GM21423 (cell line): ENCODE results near the gene GNPTG.
A peak's percentile ranks its signal among the peaks of the same experiment; 100 is the strongest.

Experiments
- ATAC-seq: cut with Tn5 transposase; IDR thresholded peaks from one replicate; pipeline ENCODE4 v1.9.1; 2021; ENCODE audit warnings: mild to moderate bottlenecking, moderate library complexity; ENCODE audit not compliant: unreplicated experiment

The GNPTG gene

DNA sequence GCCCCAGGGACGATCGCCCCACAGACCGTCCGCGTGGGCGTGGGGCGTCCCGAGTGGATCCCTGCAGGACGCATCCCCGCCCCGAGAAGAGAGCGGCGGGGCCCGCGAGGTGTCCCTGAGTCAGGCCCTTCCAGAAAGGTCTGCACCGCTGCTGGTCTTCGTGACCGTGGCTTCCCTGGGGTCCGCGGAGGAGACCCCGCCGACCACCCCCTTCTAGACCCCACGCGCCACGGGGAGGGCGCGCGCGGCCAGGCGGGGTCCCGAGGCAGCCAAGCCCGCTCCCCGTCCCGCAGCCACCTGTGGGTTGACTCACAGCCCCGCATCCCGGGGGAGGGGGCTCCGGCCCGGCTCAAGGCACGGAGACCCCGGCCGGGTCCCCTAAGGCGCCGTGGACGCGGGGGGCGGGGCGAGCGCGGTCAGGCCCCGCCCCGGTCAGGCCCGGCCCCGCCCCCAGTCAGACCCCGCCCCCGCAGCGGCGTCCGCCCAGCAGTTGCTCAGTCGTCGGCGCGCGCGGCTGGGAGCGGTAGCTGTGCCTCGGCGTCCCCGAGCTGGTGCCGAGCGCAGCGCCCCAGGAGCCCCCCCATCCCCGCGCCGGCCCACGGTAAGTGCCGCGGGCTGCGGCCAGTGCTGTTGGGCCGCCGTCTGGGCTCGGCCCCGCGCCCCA, 18.4 kb upstream of the GNPTG start, which contains the start of gene BAIAP3:
BAIAP3 (plus strand) TSS at position 497 of the 664 bp plus-strand sequence. CDS start 4,905 bp downstream, outside the sequence.
- no peak for ATAC-seq

DNA sequence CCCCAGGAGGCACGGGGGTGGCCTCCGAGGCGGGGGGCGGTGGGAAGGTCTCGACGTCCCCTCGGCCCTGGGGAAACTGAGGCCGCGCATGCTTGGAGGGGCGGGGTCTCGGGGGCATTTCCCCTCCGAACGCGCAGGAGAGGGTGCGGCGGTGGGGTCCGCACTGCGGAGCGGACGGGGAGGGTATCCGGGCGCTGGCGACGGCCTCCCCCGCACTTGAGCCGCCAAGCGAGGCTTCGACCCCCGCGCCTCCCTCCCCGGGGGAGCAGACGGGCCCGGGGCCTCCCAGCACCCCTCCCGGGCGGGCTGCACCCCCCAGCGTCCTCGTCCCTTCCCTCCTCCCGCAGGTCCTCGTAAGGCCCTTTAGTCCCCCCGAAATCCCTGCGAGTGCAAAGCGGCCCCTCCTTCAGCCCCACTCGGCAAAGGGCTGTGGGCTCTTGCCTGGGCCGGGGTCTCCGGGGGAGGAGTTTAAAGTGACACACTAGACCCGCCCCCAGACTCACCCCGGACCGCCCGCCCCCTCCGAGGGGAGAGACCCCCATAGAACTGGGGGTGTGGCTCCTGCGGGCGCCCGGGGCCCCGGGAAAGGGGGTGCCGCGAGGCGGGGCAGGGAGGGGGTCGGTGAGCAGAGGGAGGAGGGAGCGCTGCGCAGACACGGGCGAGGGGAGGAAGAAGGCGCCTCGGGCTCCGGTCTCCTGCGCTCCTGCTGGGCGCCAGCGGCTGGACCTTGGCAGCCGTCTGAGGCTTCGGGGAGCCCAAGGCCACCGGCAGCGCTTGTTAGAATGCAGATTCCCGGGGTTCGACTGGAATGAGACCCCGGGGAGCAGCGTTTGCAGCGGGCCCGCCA, 17.7 kb upstream of the GNPTG start:
- ATAC-seq: no peak

DNA sequence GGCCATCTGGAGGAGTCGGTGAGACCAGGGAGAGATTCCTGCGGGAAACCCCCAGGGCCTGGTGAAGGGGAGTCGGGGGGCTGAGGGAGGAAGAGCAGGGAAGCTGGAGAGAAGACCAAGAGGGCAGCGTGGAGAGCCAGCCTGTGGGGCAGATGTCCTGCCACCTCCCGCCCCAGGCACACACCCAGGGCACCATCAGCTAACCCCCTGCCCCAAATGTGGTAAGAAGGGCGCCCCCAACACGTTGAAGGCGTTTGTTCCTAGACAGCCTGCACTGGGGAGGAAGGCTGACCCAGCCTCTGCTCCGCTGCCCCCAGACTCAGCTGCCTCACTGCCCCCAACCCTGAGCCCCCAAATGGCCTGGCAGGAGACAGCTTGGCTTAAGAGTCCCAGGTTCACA, 17.0 kb upstream of the GNPTG start:
- no peak for ATAC-seq

DNA sequence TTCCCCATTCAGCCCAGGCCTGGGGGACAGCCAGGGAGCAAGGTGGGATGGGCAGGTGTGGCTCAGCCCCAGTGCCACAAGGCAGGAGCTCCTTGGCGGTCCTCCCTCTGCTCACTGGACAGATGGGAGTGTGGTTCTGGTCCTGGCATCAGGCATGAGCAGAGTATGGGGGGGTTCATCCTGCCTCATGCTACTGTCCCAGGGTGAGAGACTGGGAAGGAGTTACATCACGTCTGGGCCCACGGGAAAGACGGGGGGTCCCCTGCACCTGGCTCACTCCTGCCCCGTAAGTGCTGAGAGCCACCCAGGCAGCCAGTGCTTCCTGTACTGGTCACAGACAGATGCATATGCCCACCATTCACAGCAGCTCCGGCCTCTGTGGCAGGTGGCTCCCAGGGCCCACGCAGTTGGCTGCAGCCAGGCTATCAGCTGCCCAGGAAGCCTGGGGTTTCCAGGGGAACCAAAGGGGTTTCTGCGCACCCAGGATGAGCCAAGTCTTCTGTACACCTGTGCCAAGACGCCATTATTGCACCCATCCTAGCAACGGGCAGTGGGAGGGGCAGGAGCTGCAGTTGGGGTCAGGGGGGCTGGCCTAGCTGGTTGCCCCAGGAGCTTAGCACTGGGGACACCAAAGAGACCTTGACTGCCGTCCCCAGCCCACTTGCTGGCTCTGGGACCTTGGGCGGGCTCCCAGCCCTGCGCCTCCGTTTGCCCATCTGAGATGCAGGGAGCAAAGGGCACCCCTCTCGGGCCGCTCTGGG, 16.3 kb upstream of the GNPTG start:
- ATAC-seq: no peak

DNA sequence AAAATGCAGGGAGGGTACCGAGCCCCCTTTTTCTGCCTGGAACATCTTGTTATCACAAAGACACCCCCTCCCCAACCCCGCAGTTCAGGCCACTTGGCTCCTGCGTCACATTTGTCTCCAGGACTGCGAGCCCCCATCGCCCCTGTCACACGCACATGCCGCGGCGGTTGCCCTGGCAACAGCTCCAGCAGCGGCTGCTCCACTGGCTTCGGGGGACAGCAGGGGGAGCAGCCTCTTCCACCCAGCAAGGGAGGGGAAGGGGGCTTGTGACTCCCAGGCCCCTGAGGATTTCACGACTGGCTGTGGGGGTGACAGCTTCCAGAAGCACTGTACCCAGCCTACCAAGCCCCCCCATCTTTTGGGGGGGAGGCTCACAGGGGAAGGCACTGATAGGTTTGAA, 15.7 kb upstream of the GNPTG start:
- ATAC-seq: no peak

DNA sequence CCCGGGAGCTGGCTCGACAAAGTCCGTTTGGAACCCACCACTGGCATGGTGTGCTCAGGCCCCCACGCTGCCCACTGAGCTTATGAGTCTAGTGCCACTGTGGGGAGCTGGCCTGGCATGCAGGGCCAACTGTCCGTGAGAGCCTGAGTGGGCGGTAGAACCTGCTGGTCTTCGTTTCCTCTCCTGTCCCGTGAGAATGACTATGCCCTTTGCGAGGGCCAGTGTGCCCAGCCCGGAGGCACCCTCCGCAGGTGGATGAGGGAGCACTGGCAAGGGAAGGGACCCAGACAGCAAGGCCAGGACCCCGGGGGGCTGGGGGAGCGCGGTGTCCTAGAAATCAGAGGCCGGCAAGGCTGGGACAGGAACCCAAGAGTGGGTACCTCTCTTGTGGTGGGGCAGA, 15.1 kb upstream of the GNPTG start:
- ATAC-seq: no peak

DNA sequence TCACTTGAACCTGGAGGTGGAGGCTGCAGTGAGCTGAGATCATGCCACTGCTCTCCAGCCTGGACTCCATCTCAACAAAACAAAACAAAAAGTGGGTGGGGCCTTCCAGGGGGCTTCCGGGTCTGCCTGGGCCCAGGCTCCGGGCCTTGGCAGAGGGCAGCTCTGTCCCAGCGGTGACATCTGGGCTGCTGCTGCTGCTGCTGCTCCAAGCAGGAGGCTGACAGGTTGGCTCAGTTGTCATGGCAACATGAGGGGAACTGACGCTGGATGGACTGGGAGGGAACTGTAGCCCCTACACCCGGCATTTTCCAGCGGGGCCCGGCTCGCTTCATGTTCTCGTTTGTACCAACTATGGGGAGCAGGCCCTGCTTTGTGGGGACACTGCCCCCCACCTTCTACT, 14.2 kb upstream of the GNPTG start:
- ATAC-seq: no peak

DNA sequence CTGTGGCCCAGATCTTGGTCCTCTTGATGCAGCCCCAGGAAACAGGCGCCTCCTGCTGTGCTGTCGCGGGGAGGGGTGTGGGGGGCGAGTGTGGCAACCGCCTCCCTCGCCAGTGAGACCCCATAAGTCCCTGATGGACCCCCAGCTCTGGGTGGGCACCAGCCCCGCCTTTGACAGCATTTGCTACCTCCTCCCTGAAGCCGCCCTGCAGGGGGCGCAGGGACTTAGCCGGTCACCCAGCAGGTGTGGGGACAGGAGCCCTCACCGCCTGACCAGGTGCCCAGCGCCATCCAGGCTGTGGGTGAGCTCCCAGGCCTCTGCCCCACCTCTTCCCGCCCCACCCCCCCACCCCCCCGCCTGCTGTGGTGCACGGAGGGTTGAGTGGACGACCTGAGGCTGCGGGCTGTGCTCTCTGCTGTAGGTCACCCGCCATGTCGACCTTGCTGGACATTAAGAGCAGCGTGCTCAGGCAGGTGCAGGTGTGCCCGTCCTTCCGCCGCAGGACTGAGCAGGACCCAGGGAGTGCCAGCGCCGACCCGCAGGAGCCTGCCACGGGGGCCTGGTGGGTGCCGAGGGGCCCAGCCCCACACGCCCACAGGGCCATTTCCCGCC, 13.5 kb upstream of the GNPTG start:
- ATAC-seq: no peak

DNA sequence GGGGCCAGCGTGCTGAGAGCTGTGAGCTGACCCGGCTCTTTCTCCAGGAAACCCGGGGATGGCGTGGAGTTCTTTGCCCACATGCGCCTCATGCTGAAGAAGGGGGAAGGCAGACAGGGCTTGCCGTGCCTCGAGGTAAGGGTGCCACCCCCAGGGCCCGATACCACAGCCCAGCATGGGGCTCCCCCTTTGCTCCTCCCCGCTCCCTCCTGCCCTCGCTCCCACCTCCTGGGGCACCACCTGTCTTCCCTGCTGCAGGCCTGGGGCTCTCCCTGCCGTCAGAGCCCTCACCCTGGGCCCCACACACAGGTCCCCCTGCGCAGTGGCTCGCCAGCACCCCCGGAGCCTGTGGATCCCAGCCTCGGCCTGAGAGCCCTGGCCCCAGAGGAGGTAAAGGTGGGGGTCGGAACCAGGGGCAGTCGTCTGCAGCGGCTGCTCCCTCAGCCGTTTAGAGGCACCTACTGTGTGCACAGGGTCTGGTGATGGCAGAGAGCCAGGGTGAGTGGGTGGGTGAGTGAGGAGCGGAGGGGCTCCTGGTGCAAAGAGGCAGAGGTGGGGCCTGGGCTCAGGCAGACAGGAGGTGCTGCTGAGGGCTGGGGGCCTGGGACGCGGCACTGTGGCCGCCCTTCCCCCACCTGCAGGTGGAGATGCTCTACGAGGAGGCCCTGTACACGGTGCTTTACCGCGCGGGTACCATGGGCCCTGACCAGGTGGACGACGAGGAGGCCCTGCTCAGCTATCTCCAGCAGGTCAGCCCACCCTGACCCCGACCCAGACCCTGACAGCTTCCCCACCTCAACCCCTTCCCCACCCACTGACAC, 12.7 kb upstream of the GNPTG start:
- ATAC-seq: no peak

DNA sequence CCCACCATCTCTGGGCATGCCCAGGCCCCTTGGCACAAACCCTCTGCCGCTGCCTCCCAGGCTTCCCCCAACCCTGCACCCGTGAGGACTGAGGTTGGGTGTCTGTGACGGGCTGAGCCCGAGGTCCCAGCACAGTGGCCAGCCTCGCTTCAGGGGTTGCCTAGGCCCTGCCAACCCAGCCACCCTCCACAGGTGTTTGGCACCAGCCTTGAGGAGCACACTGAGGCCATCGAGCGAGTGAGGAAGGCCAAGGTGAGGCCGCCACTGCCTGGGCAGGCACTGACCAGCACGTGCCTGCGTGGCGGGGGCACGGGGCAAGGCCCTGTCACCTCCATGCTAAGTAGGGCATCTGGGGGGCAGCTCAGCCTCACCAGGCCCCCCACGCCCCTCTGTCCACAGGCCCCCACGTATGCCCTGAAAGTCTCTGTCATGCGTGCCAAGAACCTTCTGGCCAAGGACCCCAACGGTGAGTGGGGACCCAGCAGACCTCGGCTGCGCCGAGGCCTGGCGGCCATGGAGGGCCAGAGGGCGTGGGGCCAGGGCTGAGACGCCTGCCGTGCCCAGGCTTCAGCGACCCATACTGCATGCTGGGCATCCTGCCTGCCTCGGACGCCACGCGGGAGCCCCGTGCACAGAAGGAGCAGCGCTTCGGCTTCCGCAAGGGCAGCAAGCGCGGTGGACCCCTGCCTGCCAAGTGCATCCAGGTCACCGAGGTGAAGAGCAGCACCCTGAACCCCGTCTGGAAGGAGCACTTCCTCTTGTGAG, 10.8 kb upstream of the GNPTG start:
- no peak for ATAC-seq

DNA sequence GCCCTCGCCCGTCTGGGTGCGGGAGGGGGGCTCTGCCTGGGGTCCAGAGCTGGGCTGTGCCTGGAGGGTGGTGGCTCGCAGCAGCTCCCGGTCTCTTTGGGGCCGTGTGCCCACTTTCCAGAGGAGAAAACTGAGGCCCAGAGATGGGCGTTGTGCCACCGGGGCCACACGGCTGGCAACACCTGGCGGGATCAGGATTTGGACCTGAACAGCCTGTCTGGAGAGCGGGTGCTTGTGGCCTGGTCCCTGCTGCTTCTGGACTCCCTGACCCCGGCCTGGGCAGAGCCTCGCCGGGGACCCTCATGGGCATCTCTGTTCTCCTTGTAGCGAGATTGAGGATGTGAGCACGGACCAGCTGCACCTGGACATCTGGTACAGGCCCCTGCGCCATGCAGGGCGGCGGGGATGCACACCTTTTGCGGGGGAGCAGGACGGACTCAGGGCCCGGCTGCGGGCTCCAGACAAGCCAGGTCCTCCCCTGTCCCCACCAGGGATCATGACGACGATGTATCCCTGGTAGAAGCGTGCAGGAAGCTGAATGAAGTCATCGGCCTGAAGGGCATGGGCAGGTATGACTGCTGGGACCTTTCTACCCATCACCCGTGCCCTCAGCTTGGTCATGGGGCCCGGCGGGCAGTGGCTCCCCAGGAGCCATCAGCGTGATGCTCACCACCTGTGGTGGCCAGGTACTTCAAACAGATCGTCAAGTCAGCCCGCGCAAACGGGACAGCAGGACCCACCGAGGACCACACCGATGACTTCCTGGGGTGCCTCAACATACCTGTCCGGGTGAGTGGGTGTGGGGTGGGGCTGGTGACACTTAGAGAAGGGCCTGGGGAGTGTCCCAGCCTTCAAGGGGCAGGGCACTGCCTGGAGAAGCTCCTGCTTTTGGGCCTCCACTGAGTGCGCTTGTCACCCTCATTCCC, 10.0 kb upstream of the GNPTG start:
- ATAC-seq: no peak

DNA sequence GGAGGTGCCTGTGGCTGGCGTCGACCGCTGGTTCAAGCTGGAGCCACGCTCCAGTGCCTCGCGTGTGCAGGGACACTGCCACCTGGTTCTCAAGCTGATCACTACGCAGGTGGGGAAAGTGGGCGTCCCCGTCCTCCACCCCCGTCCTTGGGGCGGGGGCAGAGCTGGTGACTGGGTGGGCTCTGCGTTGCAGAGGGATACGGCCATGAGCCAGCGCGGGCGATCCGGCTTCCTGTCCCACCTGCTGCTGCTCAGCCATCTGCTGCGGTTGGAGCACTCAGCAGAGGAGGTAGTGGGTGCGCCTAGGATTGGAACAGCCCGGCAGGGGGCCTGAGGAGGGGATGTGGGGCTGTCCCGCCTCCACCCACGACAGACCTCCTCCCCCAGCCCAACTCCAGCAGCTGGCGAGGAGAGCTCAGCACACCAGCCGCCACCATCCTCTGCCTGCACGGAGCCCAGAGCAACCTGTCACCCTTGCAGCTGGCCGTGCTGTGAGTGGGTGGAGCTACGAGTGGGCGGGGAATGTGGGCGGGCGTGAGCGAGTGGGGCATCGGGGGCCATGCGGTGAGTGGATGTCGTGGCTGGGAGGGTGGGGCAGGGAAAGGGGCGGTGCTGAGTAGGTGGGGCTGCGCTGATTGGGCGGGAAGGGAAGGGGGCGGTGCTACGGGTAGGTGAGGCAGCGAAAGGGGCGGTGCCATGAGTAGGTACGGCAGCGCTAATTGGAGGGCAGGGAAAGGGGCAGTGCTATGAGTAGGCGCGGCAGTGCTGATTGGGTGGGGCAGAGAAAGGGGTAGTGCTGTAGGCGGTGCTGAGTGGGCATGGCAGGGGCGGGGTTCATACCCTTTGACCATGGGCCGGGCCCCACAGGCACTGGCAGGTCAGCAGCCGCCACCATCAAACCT, 9.0 kb upstream of the GNPTG start:
- peak; percentile 86 for ATAC-seq

DNA sequence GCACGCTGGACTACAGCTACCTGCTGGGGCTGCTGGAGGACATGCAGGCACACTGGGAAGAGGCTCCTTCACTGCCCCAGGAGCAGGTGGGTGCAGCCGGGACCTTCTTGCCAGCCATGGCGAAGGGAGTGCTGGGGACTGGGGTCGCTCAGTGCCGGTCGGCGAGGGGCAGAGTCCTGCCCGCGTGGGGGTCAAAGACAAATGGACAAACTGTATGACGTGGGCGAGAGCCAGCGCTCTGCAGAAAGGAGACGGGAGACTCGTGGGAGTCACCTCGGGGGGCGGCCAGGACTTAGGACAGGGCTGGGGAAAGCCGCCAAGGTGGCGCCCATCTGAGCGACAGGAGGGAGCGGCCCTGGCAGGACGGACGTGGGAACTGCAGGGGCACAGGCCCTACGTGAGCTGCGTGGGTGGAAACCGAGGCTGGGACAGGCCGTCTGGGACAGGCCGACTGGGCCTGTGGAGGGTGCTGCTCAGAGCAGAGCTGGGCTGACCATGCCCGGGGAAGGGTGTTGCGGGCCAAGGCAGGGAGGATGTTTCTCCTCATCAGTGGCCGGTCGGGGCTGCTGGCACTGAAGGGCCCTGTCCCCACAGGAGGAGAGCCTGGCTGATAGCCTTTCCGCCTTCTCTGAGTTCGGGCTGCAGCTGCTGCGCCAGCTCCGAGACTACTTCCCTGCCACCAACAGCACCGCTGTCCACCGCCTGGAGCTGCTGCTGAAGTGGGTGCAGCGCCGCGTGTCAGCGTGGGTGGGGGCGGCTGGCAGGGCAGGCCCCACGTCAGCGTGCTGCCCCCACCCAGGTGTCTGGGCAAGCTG, 8.1 kb upstream of the GNPTG start:
- no peak for ATAC-seq

DNA sequence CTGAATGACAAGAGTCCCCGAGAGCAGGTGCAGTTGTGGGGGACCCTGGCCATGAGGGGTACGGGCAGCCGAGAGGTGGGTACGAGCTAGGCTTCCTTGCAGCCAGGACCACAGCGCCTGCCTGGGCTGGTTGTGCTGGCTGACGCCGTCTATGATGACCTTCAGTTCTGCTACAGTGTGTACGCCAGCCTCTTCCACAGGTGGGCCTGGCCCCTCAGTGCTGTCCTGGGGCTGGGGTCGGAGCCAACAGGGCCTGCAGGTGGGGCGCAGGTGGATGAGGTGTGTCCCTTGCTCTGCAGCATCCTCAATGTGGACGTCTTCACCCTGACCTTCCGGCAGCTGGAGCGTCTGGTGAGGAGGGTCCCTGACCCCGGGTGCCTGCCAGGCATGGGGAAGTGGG, 7.2 kb upstream of the GNPTG start:
- no peak for ATAC-seq

DNA sequence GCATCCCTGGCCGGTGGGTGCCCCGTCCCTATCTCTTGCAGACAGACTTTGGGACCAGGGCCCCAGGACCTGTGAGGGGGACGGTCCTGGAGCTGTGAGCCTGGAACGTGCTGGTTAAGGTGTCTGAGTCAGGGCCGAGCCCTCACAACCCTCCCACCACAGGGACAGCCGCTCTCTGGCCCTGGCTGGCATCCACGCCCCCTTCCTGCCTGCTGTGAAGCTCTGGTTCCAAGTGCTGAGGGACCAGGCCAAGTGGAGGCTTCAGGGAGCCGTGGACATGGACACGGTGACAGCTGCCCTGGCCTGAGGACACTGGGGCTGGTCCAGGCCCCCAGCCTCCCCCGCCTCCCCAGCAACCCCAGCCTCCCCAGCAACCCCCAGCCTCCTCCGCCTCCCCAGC, 6.6 kb upstream of the GNPTG start:
- no peak for ATAC-seq

DNA sequence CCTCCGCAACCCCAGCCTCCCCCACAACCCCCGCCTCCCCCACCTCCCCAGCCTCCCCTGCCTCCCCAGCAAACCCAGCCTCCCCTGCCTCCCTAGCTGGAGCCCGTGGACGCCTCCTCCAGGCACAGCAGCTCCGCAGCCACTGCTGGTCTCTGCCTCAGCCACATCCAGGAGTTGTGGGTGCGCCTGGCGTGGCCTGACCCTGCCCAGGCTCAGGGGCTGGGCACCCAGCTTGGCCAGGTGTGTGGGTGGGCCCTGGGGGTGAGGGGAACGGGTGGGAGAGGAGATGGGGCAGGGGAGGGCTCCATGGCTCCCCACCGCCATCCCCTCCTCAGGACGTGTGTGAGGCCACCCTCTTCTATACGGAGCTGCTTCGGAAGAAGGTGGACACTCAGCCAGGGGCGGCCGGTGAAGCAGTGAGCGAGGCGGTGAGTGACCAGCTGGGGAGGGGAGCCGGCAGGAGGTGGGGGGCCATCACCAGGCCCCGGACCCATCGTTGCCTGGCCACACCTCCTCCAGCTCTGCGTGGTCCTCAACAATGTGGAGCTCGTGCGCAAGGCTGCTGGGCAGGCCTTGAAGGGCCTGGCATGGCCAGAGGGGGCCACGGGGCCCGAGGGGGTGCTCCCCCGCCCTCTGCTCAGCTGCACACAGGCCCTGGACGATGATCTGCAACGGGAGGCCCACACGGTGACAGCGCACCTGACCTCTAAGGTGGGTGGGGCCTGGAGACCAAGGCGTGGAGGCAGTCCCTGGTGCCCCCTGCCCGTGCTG, 5.9 kb upstream of the GNPTG start:
- ATAC-seq: no peak
